HUES48 (cell line): ENCODE data around the gene DYNLL1.

Experiments used
- H3K27ac ChIP-seq: one replicate; pipeline ENCODE4 v1.7.0; 2013; ENCODE audit warnings: low read depth, low read length, inconsistent platforms
- H3K27me3 ChIP-seq: 2 replicates; pipeline ENCODE4 v1.6.1; 2013; ENCODE audit warnings: mild to moderate bottlenecking, low read length; ENCODE audit not compliant: control insufficient read depth, insufficient read depth
- H3K36me3 ChIP-seq: 2 replicates; pipeline ENCODE4 v1.6.1; 2013; ENCODE audit warnings: low read length; ENCODE audit not compliant: control insufficient read depth, insufficient read depth
- H3K4me1 ChIP-seq: 2 replicates; pipeline ENCODE4 v1.6.1; 2013; ENCODE audit warnings: mild to moderate bottlenecking, low read length; ENCODE audit not compliant: control insufficient read depth, insufficient read depth
- H3K4me3 ChIP-seq: 2 replicates; pipeline ENCODE4 v1.5.1; 2013; ENCODE audit warnings: mild to moderate bottlenecking, low read depth, low read length
- H3K9ac ChIP-seq: 2 replicates; pipeline ENCODE4 v1.6.1; 2013; ENCODE audit warnings: mild to moderate bottlenecking, low read depth, low read length, moderate library complexity
- H3K9me3 ChIP-seq: 2 replicates; pipeline ENCODE4 v1.6.1; 2013; ENCODE audit warnings: low read length; ENCODE audit not compliant: control insufficient read depth, insufficient read depth

Gene DYNLL1

GRCh38 chr12:120490833-120491512 lies 4.9 kb upstream of the DYNLL1 start:
- no peaks in the 10 kb centered on the region for H3K9me3 ChIP-seq
- 0 out of 2 replicates have a peak, but pooled peaks cover 5% of the 10 kb centered on the region for H3K36me3 ChIP-seq
- H3K9ac ChIP-seq, result no peak overlapping the region
- no peaks in the 10 kb centered on the region for H3K27me3 ChIP-seq
- H3K27ac ChIP-seq, result no peak overlapping the region
- H3K4me1 ChIP-seq, result peaks cover 8% of the 10 kb centered on the region; the same call in 1 of the 2 replicates
- no peak overlapping the region for H3K4me3 ChIP-seq

- Histone ChIP-seq H3K4me1 (peaks cover 15% of the 10 kb centered on the region; the same call in 1 of the 2 replicates), H3K27me3 (no peaks in the 10 kb centered on the region), H3K9ac (peak overlapping the region; percentile 32; the same call in 1 of the 2 replicates), H3K36me3 (peaks cover 22% of the 10 kb centered on the region), H3K9me3 (no peaks in the 10 kb centered on the region), H3K4me3 (peak overlapping the region; percentile 77), H3K27ac (peak overlapping the region; percentile 43)
These were observed 655 bp upstream of the DYNLL1 start for GRCh38 chr12:120495186-120495730.

DNA sequence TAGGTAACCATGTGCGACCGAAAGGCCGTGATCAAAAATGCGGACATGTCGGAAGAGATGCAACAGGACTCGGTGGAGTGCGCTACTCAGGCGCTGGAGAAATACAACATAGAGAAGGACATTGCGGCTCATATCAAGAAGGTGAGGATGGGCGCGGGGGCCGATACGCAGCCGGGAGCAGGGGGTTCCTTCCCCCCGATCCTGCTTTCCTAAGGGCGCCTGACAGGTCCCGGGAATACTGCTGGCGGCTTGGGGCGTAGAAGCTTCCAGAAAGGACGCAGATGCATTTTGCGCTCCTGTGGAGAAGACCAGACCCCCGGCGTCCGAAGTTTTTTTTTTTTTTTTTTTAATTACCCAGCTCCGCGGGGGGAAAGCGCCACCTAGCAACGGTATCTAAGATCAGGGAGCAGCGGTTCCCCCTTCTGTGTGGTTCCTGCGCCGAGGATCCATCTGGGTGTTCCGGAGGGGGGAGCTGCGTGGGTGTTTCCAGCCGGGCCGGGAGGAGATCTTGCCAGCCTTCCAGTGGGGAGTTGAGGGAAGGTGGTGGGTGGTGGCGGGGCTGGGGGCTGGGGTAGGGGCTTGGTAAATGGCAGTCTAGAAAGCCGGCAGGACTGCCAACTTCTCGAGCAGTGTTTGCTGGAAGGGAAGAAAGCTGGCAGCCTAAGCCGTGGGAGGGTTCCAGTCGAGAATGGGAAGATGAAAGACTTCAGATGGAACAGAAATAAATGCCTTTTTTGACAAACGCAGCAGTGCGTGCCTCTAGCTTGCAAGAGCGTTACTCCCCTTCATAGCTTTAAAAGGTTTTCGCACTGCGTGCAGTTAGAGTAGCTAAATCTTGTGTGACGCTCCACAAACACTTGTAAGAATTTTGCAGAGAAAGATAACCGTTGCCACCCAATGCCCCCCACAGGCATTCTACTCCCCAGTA lies 764 bp downstream of the DYNLL1 start:
- Histone ChIP-seq H3K27me3 (no peaks in the 10 kb centered on the region), H3K27ac (peak overlapping the region; percentile 81), H3K9ac (peak overlapping the region; percentile 59), H3K4me1 (peaks cover 15% of the 10 kb centered on the region; the same call in 1 of the 2 replicates), H3K36me3 (peaks cover 23% of the 10 kb centered on the region), H3K4me3 (peak overlapping the region; percentile 89), H3K9me3 (no peaks in the 10 kb centered on the region)

- H3K27me3 ChIP-seq, result no peaks in the 10 kb centered on the region
- 0 out of 2 replicates have a peak overlapping the region, but pooled peaks have one; percentile 18 for H3K9ac ChIP-seq
- H3K9me3 ChIP-seq, result no peaks in the 10 kb centered on the region
- peaks cover 15% of the 10 kb centered on the region; the same call in 1 of the 2 replicates for H3K4me1 ChIP-seq
- peak overlapping the region; percentile 4 for H3K27ac ChIP-seq
- H3K4me3 ChIP-seq, result peak overlapping the region; percentile 89
- H3K36me3 ChIP-seq, result peaks cover 23% of the 10 kb centered on the region
These were observed 1.7 kb downstream of the DYNLL1 start for GRCh38 chr12:120497524-120498150.

DNA sequence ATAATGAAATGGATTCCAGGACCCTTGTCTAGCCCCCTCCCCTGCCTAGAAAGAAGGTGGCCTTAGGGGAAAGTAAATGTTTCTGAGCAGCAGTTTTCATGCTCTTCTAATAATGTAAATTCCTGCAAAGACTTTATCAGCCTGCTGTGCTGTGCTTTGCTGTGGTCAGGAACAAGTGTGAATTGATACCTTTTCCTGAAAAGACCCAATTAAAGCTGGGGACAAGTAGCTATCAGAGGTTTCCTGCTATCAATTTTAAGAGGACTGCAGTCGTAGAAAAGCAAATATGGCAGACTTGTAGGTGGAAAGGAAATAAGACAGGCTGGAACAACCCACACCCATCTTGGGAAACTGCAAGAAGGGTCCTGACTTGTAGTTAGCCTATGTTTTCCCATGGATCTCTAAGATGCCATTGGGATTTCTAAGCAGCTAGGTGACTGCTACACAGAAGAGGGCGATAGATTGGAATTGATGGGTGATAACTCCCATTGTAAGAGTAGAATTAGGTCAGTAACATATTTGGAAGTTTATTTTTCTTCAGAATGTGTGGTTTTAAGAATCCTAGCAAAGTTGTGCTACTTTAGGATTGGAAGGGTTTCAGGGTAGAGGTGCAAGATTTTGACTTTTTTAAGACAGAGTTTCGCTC lies 3.1 kb downstream of the DYNLL1 start:
- Histone ChIP-seq H3K9me3 (no peaks in the 10 kb centered on the region), H3K36me3 (peaks cover 35% of the 10 kb centered on the region), H3K27ac (peak overlapping the region; percentile 40), H3K4me3 (no peak overlapping the region), H3K4me1 (peaks cover 15% of the 10 kb centered on the region; the same call in 1 of the 2 replicates), H3K9ac (no peak overlapping the region), H3K27me3 (no peaks in the 10 kb centered on the region)

- H3K4me1 ChIP-seq, result peaks cover 13% of the 10 kb centered on the region
- H3K27ac ChIP-seq, result no peak overlapping the region
- H3K9ac ChIP-seq, result no peak overlapping the region
- H3K36me3 ChIP-seq, result peaks cover 37% of the 10 kb centered on the region
- no peak overlapping the region for H3K4me3 ChIP-seq
- H3K9me3 ChIP-seq, result no peaks in the 10 kb centered on the region
- no peaks in the 10 kb centered on the region for H3K27me3 ChIP-seq
These were observed 4.7 kb downstream of the DYNLL1 start for GRCh38 chr12:120500581-120500980.

DNA sequence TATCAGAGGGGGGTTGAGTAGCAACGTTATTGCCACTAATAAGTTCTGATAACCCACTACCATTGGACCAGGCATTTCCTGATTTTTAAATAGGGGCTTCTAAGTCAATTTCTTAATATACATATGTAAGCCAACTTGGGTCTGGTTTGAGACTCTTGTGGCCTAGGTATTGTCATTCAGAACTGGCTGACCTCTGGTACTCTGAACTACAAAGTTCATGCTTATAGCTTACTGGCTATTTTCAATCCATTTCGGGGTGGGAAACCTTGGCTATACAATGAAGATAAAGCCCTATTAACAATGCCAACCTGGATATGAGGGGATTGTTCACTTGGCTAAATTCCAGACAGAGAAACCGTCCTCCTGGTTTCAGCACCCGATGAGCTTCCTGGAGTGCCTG lies 8.7 kb downstream of the DYNLL1 start:
- peaks cover 41% of the 10 kb centered on the region for H3K36me3 ChIP-seq
- no peaks in the 10 kb centered on the region for H3K27me3 ChIP-seq
- H3K27ac ChIP-seq, result peak overlapping the region; percentile 84
- peaks cover 6% of the 10 kb centered on the region for H3K4me1 ChIP-seq
- H3K9ac ChIP-seq, result no peak overlapping the region
- peak overlapping the region; percentile 38; the same call in 1 of the 2 replicates for H3K4me3 ChIP-seq
- no peaks in the 10 kb centered on the region for H3K9me3 ChIP-seq

DNA sequence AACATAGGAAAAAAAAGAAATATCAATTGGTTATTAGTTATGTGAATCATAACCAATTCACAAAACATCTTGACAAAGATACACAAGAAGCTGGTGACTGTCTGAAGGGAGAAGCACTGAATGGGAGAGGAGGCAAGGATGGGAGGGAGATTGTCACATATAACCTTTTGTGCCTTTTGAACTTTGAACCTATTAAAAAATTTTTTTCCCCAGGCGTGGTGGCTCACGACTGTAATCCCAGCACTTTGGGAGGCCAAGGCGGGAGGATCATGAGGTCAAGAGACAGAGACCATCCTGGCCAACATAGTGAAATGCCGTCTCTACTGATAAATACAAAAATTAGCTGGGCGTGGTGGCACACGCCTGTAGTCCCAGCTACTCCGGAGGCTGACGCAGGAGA lies 12.6 kb downstream of the DYNLL1 start:
- Histone ChIP-seq H3K27me3 (no peaks in the 10 kb centered on the region), H3K36me3 (peaks cover 39% of the 10 kb centered on the region), H3K4me1 (peaks cover 6% of the 10 kb centered on the region), H3K4me3 (no peak overlapping the region), H3K9me3 (no peaks in the 10 kb centered on the region), H3K9ac (no peak overlapping the region), H3K27ac (no peak overlapping the region)

DNA sequence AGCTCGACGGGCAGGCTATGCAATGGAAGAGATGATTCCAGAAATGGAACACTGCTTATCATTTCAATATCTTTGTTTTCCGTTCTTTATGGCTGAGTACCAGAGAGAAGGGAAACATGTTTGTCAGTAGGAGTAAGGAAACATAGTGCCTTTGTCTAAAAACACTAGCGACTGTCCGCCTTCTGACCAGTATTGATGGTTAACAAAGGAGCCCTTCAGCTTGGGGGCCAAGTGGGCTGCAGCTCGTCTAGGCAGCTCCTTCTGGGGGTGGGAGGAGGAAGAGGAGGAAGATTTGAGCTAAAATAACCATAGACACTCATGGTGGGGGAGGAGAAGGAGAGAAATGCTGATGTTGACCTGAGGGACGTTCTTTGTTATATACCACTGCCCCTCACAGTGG lies 18.1 kb downstream of the DYNLL1 start:
- peaks cover 50% of the 10 kb centered on the region for H3K36me3 ChIP-seq
- no peak overlapping the region for H3K4me3 ChIP-seq
- no peaks in the 10 kb centered on the region for H3K9me3 ChIP-seq
- H3K27me3 ChIP-seq, result no peaks in the 10 kb centered on the region
- no peak overlapping the region for H3K27ac ChIP-seq
- H3K9ac ChIP-seq, result no peak overlapping the region
- H3K4me1 ChIP-seq, result no peaks in the 10 kb centered on the region

GRCh38 chr12:120515496-120515895 lies 19.6 kb downstream of the DYNLL1 start:
- Histone ChIP-seq H3K9ac (no peak overlapping the region), H3K4me3 (no peak overlapping the region), H3K36me3 (peaks cover 38% of the 10 kb centered on the region), H3K9me3 (no peaks in the 10 kb centered on the region), H3K4me1 (no peaks in the 10 kb centered on the region), H3K27ac (no peak overlapping the region), H3K27me3 (no peaks in the 10 kb centered on the region)
